Effector memory CD4-positive, alpha-beta T cell (primary cell): Measurements from ENCODE around the gene EEF2.

Experiments
- DNase-seq, 3 donors: peaks; one replicate each; pipeline ENCODE4 v3.0.0-alpha.2; 2020
- H3K27ac ChIP-seq: 2 replicates; pipeline ENCODE4 v1.7.0; 2013; ENCODE audit warnings: mild to moderate bottlenecking, low read length, moderate library complexity; ENCODE audit not compliant: insufficient read depth, poor library complexity, severe bottlenecking
- H3K27me3 ChIP-seq: replicated peaks from 2 replicates; pipeline ENCODE4 v1.7.0; 2013; ENCODE audit warnings: mild to moderate bottlenecking, low read length; ENCODE audit not compliant: insufficient read depth, control insufficient read depth, poor library complexity, severe bottlenecking
- H3K36me3 ChIP-seq: 2 replicates; pipeline ENCODE4 v1.7.0; 2013; ENCODE audit warnings: mild to moderate bottlenecking, low read length, moderate library complexity; ENCODE audit not compliant: control insufficient read depth, insufficient read depth
- H3K4me1 ChIP-seq: 2 replicates; pipeline ENCODE4 v1.7.0; 2013; ENCODE audit warnings: low read length, mild to moderate bottlenecking; ENCODE audit not compliant: control insufficient read depth, insufficient read depth, poor library complexity, severe bottlenecking
- H3K4me3 ChIP-seq: 2 replicates; pipeline ENCODE4 v1.7.0; 2013; ENCODE audit warnings: low read length, low read depth, mild to moderate bottlenecking; ENCODE audit not compliant: insufficient read depth, poor library complexity, severe bottlenecking
- H3K9me3 ChIP-seq: 2 replicates; pipeline ENCODE4 v1.7.0; 2013; ENCODE audit warnings: mild to moderate bottlenecking, low read length, moderate library complexity; ENCODE audit not compliant: control insufficient read depth

The EEF2 gene

DNA sequence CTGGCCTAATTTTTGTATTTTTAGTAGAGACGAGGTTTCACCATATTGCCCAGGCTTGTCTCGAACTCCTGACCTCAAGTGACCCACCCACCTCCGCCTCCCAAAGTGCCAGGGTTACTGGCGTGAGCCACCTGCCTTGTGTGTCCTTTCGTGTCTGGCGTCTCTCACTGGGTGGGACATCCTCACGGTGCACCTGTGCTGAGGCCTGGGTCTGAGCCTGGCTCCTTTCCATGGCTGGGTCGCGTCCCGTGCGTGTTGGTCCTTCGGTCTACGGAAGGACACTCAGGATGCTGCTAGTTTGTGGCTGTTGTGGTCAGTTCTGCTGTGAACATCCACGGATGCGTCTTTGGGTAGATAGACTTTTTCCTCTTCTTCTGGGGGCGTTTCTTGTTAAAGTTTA is 41.9 kb upstream of the EEF2 start:
- peaks cover 35% of the 10 kb centered on the region for H3K36me3 ChIP-seq
- no peak for DNase-seq
- H3K4me3 ChIP-seq: no peak overlapping the region
- no peaks in the 10 kb centered on the region for H3K27me3 ChIP-seq
- H3K27ac ChIP-seq: no peak overlapping the region
- no peaks in the 10 kb centered on the region for H3K4me1 ChIP-seq
- no peaks in the 10 kb centered on the region for H3K9me3 ChIP-seq

DNA sequence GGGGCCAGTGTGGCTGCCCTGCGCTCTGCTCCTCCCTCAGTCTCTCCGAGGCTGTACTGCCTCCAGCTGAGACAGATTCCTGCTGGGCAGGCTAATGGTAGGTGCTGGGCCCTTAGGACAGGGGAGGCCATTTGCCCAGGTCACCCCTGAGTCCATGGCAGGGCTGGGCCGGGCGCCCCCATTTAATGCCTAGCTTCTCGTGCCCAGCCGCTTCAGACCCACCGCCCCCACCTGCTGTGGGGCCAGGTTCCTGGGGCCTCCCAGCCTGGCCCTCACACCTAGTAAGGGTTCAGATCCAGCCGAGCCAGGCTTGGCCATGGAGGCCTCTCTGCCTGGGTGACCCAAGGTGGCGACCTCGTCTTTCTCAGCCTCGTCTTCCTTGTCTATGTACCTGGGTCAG is 40.1 kb upstream of the EEF2 start:
- Histone ChIP-seq H3K4me3 (no peak overlapping the region), H3K27me3 (no peaks in the 10 kb centered on the region), H3K4me1 (no peaks in the 10 kb centered on the region), H3K27ac (no peak overlapping the region), H3K36me3 (peaks cover 30% of the 10 kb centered on the region), H3K9me3 (no peaks in the 10 kb centered on the region)
- DNase-seq: no peak

- H3K27ac ChIP-seq: no peak overlapping the region
- no peaks in the 10 kb centered on the region for H3K4me1 ChIP-seq
- no peaks in the 10 kb centered on the region for H3K27me3 ChIP-seq
- no peak overlapping the region for H3K4me3 ChIP-seq
- H3K36me3 ChIP-seq: peaks cover 24% of the 10 kb centered on the region
- no peaks in the 10 kb centered on the region for H3K9me3 ChIP-seq
- DNase-seq: no peak
Measured at GRCh38 chr19:4023600-4024398, 38.5 kb upstream of the EEF2 start.

- Histone ChIP-seq H3K9me3 (no peaks in the 10 kb centered on the region), H3K27ac (no peak overlapping the region), H3K4me1 (no peaks in the 10 kb centered on the region), H3K4me3 (no peak overlapping the region), H3K27me3 (no peaks in the 10 kb centered on the region), H3K36me3 (peaks cover 20% of the 10 kb centered on the region)
- DNase-seq: no peak
Measured at GRCh38 chr19:4019578-4019977, 34.3 kb upstream of the EEF2 start.

- Histone ChIP-seq H3K27ac (no peak overlapping the region), H3K36me3 (peaks cover 16% of the 10 kb centered on the region), H3K9me3 (no peaks in the 10 kb centered on the region)
Measured at GRCh38 chr19:4018775-4019504, 33.7 kb upstream of the EEF2 start.

DNA sequence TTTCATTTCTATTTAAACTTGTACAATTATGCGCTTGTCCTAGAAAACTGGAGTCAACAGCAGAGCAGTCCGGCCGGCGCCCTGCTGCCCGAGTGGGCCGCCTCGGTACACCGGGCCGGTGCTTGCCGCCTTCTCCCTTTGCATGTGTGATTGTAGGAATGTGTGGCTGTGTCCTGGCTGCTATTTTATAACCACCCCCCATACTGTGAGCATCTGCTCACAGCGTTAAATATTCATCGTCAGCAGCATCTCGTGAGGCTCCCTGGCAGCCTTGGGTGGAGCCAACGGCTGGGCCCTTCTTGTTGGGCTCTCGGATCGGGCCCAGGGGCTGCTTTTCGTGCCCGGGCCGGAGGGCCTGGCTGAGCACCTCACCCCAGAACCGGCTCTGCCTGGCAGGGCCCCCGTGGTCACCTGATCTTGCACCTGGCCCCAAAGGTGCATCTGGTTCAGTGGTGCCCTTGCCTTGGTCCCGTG is 32.9 kb upstream of the EEF2 start:
- H3K4me1 ChIP-seq: no peaks in the 10 kb centered on the region
- no peak overlapping the region for H3K4me3 ChIP-seq
- no peak for DNase-seq
- peaks cover 24% of the 10 kb centered on the region for H3K36me3 ChIP-seq
- H3K9me3 ChIP-seq: no peaks in the 10 kb centered on the region
- H3K27me3 ChIP-seq: no peaks in the 10 kb centered on the region
- H3K27ac ChIP-seq: no peak overlapping the region

More at GRCh38 chr19:4018775-4019504, 33.7 kb upstream of the EEF2 start:
- Histone ChIP-seq H3K4me1 (no peaks in the 10 kb centered on the region), H3K4me3 (no peak overlapping the region), H3K27me3 (no peaks in the 10 kb centered on the region)
- no peak for DNase-seq

- H3K4me3 ChIP-seq: no peak overlapping the region
- H3K36me3 ChIP-seq: peaks cover 33% of the 10 kb centered on the region
- H3K27me3 ChIP-seq: no peaks in the 10 kb centered on the region
- H3K9me3 ChIP-seq: no peaks in the 10 kb centered on the region
- H3K4me1 ChIP-seq: no peaks in the 10 kb centered on the region
- no peak overlapping the region for H3K27ac ChIP-seq
- no peak for DNase-seq
Measured at GRCh38 chr19:4016903-4017638, 31.8 kb upstream of the EEF2 start.

- no peak for DNase-seq
- no peak overlapping the region for H3K27ac ChIP-seq
- H3K4me1 ChIP-seq: no peaks in the 10 kb centered on the region
- no peak overlapping the region for H3K4me3 ChIP-seq
- H3K9me3 ChIP-seq: no peaks in the 10 kb centered on the region
- H3K36me3 ChIP-seq: peaks cover 33% of the 10 kb centered on the region
- H3K27me3 ChIP-seq: no peaks in the 10 kb centered on the region
Measured at GRCh38 chr19:4016486-4016885, 31.2 kb upstream of the EEF2 start.

DNA sequence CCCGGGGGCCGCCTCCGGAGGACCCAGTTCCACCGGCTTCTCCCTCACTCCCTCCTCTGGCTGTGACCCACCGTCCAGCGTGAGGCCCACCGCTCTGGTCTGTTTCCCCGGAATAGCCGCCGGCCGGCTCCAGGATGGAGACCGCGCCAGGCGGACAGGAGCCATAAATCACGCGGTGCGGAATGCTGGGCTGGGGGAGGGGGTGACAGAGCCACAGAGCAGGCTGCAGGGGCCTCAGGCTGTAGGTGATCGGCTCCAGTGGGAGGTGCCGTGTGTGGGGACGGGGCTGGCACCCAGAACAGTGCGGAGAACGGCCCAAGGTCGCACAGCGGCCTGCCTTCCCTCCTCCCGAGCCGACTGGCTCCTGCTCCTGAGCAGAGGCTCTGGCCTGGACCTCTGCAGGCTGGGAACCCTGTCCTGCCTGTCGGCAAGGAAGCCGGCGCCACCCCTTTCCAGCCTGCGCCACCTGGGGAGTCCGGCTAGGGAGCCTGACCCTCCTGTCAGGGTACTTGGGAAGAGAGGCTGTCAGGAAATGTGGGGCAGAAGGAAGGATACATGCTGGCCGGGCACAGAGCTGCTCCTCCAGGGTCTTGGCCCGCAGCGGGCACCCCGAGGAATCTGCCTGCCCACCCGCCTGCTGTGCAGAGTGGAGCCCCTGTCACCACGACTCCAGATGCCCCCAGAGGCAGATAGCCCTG is 30.6 kb upstream of the EEF2 start:
- no peak overlapping the region for H3K27ac ChIP-seq
- DNase-seq: no peak
- no peaks in the 10 kb centered on the region for H3K9me3 ChIP-seq
- H3K4me1 ChIP-seq: peaks cover 4% of the 10 kb centered on the region
- peaks cover 37% of the 10 kb centered on the region for H3K36me3 ChIP-seq
- no peak overlapping the region for H3K4me3 ChIP-seq
- H3K27me3 ChIP-seq: no peaks in the 10 kb centered on the region
